ENCODE data around the gene FYB1.

Gene FYB1

DNA sequence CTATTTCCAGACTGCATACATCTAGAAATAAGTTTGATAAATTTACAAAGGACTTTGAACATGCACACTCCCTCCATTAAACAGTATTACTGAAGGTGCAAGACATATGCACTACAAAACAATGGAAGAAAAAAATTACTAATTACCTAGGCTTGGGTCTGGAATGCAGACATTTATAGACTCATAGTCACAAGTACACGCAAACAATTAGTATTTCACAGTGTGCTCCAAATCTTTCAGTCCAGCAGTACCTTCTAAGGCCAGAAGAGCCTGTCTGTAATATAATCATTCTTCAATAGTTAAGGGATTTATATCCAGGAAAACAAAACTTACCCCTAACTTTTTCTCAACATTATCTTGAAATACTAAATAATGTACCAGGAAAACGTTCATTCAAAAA lies 156.3 kb downstream of the FYB1 start:
- peak; percentile 82 for DNase-seq (ENCODE audit: low read depth)
- no peak overlapping the region for H3K4me3 ChIP-seq (ENCODE audit: low read length)
- TF ChIP-seq, protein P1, sequence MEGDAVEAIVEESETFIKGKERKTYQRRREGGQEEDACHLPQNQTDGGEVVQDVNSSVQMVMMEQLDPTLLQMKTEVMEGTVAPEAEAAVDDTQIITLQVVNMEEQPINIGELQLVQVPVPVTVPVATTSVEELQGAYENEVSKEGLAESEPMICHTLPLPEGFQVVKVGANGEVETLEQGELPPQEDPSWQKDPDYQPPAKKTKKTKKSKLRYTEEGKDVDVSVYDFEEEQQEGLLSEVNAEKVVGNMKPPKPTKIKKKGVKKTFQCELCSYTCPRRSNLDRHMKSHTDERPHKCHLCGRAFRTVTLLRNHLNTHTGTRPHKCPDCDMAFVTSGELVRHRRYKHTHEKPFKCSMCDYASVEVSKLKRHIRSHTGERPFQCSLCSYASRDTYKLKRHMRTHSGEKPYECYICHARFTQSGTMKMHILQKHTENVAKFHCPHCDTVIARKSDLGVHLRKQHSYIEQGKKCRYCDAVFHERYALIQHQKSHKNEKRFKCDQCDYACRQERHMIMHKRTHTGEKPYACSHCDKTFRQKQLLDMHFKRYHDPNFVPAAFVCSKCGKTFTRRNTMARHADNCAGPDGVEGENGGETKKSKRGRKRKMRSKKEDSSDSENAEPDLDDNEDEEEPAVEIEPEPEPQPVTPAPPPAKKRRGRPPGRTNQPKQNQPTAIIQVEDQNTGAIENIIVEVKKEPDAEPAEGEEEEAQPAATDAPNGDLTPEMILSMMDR (conservative IDR thresholded peaks at IDR 0.05; ENCODE audit: low read depth, low read length) = no peak

DNA sequence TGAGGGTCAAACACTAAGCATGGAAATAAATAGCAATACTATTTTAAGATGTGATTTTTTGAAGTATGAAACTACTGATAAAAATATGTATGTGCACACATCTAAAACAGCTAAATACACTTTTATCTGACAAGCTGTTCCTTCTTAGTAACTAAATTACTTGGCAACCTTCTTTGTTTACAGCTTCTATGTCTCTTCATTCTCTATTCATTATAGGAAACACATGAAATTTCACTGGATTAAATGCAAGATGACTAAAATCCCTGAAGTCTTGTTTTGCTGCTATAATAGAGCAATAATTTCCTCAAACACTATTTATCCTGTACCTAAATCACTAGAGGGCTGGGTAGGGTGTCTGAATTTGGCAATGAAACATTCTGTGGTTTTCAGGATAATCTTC lies 156.8 kb downstream of the FYB1 start:
- no peak overlapping the region for H3K4me3 ChIP-seq (ENCODE audit: low read length)
- TF ChIP-seq, protein P1 (conservative IDR thresholded peaks at IDR 0.05; ENCODE audit: low read depth, low read length) = no peak
- no peak for DNase-seq (ENCODE audit: low read depth)

DNA sequence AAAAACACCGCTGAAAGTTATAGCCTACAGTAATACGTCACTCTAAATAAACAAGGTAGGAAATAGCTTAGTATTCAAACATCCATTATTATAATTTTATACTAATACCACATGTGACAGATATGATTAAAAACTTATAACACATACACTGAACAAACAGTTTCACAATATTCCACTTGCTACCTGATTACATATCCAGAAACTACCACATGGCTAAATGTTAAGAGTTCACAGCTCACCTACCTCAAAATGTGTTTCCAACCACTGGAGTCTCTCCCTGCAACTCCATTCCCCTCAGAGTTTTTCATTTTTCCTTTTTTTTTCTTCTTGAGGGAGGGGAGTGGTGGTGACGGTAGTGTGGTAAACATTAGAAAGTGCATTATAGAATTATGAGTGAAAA lies 157.3 kb downstream of the FYB1 start:
- no peak overlapping the region for H3K4me3 ChIP-seq (ENCODE audit: low read length)
- DNase-seq (ENCODE audit: low read depth) = no peak
- TF ChIP-seq, protein P1 (conservative IDR thresholded peaks at IDR 0.05; ENCODE audit: low read depth, low read length) = no peak

DNA sequence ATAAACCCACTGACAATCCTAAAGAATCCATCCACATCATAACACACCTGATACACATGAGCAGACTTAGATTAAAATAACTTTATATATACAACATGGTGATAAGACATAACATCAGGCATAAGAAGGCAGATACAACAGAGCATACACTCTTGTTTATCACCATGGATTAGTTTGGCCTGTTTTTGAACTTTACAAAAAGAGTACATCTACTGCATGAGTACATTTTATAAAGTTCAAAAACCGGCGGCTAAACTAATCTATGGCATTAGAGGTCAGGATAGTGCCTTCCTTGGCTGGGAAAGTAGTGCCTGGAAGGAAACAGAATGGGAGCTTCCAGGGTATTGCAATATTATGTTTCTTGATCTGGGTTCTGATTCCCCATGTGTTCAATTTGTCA lies 160.3 kb downstream of the FYB1 start:
- TF ChIP-seq, protein P1 (conservative IDR thresholded peaks at IDR 0.05; ENCODE audit: low read depth, low read length) = no peak
- no peak for DNase-seq (ENCODE audit: low read depth)
- H3K4me3 ChIP-seq (ENCODE audit: low read length) = no peak overlapping the region

DNA sequence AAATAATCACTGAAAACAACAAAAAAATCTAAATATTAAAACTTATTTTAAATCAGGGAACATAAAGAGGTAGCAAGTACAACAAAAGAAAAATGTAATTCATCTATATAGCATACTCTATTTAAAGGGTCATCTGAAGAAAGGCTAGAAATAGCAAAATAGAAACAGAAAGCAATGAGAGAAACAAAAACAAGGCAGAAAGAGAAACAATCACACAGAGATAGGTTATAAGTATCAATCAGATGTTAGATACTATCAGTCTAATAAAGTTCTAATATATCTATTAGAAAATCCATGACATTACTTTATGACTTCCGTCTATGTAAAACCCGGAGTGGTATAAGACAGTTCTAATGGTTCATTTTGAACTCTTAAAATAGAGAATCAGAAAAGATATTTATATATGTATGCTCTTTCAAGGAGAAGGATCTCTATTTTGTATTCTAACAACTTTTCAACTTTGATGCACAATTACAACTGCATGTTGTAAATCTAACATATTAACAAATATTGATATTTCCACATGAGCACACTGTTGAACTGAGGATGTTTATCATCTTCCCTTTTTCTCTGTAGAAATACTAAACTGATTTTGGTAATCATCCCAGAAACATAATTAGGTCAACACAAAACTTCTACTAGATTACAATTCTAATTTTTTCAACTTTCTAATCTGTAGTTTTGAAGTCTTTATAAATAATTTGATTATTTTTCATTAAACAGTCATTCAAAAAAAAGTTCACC lies 161.0 kb downstream of the FYB1 start:
- DNase-seq (ENCODE audit: low read depth) = no peak
- H3K4me3 ChIP-seq (ENCODE audit: low read length) = no peak overlapping the region

DNA sequence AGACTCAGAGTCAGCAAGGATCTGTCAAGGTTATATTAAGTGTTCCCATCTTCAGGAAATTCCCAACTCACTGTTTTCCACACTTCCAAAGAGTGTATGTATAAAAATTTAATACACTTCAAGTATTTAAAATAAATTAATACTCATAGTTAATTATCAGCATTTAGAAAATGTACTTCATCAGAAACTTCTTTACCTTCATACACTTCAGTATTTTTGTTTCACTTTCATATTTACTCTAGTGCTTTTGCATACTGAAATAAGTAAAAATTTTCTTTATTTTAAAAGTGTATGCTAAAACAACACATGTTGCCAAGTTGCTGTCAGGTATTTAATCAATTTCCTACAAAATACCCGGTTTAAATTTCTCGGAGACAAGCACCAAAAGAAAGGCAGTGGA lies 161.6 kb downstream of the FYB1 start:
- DNase-seq (ENCODE audit: low read depth) = no peak
- no peak overlapping the region for H3K4me3 ChIP-seq (ENCODE audit: low read length)
- TF ChIP-seq, protein P1 (conservative IDR thresholded peaks at IDR 0.05; ENCODE audit: low read depth, low read length) = no peak

More for the DNA sequence above, 161.0 kb downstream of the FYB1 start:
- TF ChIP-seq, protein P1 (conservative IDR thresholded peaks at IDR 0.05; ENCODE audit: low read depth, low read length) = no peak

DNA sequence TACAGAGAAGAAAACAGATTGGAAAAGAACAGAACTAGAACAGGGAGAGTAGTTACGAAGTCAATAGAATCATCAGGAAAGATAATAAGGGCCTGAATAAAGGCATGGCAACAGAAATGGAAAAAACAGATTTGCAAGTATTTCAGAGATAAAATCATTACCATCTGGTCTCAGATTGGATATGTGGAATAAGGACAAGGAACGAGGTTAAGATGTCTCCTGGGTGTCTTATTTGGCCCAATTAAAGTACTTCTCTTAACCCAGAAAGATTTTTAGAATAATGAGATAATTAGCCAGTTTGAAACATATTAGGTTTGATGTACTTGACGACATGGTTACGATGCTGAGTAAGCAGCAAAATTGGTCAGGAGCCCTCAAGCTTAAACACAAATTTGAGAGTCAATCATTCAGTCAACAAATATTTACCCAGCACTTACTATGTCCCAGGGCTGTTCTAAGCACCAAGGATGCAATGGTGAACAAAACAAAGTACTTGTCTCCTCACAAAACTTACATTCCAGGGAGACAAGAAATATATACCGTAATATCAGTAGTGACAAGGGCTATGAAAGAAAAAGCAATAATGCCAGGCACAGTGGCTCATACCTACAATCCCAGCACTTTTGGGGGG lies 163.5 kb downstream of the FYB1 start:
- no peak overlapping the region for H3K4me3 ChIP-seq (ENCODE audit: low read length)
- TF ChIP-seq, protein P1 (conservative IDR thresholded peaks at IDR 0.05; ENCODE audit: low read depth, low read length) = no peak
- DNase-seq (ENCODE audit: low read depth) = no peak

All from retinal pigment epithelial cell (primary cell).